ENCODE results near the gene OR10A6. TPM values are rescaled to one million over a fixed set of nuclear protein-coding genes. Genes with fewer than 3 reads are reported as not detected.

OR10A6 gene
- total and polyA plus RNA-seq, 9 of the 15 experiments (the other 6 are each of a cell fraction or from before 2014, with no cell fraction given): not detected

DNA sequence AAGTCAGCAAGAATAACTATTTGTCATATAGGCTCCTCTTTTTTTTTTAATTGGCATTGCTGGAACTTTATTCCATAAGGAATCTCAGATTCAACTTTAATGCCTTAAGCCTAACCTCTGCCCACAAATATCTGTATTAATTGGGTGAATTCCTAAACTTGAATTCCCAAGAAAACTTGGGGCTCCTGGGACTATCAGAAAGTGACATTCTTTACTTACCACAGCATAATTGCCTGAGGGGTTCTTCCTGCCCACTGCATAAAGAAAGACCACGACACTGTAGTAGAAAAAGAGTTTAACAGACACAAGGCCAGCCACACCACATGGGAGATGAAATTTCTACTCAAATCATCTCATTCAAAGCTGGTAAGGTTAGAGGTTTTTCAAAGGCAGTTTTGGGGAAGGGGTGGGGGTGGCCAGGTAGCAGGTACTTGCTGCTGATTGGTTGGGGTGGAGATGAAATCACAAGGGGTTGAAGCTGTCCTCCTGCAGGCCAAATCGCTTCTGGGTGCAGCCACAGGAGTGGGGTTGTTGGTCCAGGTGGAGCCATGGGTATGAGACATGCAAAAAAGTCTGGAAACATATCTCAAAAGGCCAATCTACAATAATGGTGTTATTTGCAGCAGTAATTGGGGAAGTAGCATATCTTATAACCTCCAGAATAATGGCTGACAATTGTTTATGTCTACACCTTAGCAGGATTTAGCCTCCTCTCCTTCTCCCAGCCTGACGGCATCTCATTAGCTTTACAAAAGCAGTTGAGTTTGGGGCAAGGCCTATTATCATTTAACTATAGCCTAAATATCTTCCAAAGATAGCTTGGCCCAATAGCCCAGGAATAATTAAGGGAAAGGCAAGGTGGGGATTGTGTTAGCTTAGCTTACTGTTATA lies 38.9 kb upstream of the OR10A6 start:
- WGBS (ENCODE audit: insufficient coverage, low coverage, missing lambda C conversion rate): 0% methylated on average over 3 of the region's 3 CpGs
- CTCF ChIA-PET (ENCODE audit: low intra/inter-chr PET ratio): no interaction called here

More for the DNA sequence above, 38.9 kb upstream of the OR10A6 start:
- H3K27me3 ChIP-seq (ENCODE audit: control insufficient read depth in 2 of 2, insufficient read depth in 2 of 2, low read length in 2 of 2): no peaks in the 10 kb centered on the region
- H2AFZ ChIP-seq (ENCODE audit: low read depth, low read length): no peak overlapping the region
- intact Hi-C loops (cut with micrococcal nuclease) (no loop called here), in situ Hi-C loops (cut with MboI) (no loop called here)
- H3K9me3 ChIP-seq (replicated peaks; ENCODE audit: control insufficient read depth, insufficient read depth, low read depth, low read length): no peaks in the 10 kb centered on the region
- H3K9ac ChIP-seq (ENCODE audit: insufficient read depth in 1 of 2, low read depth in 2 of 2, low read length in 2 of 2): no peak overlapping the region
- no peaks in the 10 kb centered on the region for H3K9me1 ChIP-seq (ENCODE audit: control insufficient read depth, insufficient read depth, low read length)
- TF ChIP-seq, protein P1, sequence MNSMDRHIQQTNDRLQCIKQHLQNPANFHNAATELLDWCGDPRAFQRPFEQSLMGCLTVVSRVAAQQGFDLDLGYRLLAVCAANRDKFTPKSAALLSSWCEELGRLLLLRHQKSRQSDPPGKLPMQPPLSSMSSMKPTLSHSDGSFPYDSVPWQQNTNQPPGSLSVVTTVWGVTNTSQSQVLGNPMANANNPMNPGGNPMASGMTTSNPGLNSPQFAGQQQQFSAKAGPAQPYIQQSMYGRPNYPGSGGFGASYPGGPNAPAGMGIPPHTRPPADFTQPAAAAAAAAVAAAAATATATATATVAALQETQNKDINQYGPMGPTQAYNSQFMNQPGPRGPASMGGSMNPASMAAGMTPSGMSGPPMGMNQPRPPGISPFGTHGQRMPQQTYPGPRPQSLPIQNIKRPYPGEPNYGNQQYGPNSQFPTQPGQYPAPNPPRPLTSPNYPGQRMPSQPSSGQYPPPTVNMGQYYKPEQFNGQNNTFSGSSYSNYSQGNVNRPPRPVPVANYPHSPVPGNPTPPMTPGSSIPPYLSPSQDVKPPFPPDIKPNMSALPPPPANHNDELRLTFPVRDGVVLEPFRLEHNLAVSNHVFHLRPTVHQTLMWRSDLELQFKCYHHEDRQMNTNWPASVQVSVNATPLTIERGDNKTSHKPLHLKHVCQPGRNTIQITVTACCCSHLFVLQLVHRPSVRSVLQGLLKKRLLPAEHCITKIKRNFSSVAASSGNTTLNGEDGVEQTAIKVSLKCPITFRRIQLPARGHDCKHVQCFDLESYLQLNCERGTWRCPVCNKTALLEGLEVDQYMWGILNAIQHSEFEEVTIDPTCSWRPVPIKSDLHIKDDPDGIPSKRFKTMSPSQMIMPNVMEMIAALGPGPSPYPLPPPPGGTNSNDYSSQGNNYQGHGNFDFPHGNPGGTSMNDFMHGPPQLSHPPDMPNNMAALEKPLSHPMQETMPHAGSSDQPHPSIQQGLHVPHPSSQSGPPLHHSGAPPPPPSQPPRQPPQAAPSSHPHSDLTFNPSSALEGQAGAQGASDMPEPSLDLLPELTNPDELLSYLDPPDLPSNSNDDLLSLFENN (IDR thresholded peaks at IDR 0.05; ENCODE audit: low read depth in 2 of 2, low read length in 2 of 2): no peak
- TF ChIP-seq ZSCAN29 (IDR thresholded peaks at IDR 0.05) (no peak), RUNX1 (IDR thresholded peaks at IDR 0.05; ENCODE audit: low read depth) (no peak), ZNF551 (CRISPR knock-in tag; IDR thresholded peaks at IDR 0.05) (no peak)
- TF ChIP-seq, protein P2, sequence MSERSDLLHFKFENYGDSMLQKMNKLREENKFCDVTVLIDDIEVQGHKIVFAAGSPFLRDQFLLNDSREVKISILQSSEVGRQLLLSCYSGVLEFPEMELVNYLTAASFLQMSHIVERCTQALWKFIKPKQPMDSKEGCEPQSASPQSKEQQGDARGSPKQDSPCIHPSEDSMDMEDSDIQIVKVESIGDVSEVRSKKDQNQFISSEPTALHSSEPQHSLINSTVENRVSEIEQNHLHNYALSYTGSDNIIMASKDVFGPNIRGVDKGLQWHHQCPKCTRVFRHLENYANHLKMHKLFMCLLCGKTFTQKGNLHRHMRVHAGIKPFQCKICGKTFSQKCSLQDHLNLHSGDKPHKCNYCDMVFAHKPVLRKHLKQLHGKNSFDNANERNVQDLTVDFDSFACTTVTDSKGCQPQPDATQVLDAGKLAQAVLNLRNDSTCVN (CRISPR knock-in tag; IDR thresholded peaks at IDR 0.05): no peak
- DNase-seq (ENCODE audit: extremely low read depth in 1 of 4, low spot score in 3 of 4) (no peak), FAIRE-seq (no peak), ATAC-seq (no peak)
- no peak overlapping the region for H3K4me2 ChIP-seq (ENCODE audit: insufficient read depth, low read length)
- no peaks in the 10 kb centered on the region for H3K79me2 ChIP-seq (ENCODE audit: control insufficient read depth, insufficient read depth, low read length)
- H4K20me1 ChIP-seq (replicated peaks; ENCODE audit: control insufficient read depth, insufficient read depth, low read length): no peaks in the 10 kb centered on the region
- no peak overlapping the region for H3K4me3 ChIP-seq
- no TSS peak for BruUV-seq (replicated peaks)
- H3K4me1 ChIP-seq (replicated peaks in 1 of 2; ENCODE audit: control insufficient read depth in 2 of 2, insufficient read depth in 2 of 2, low read length in 2 of 2): no peaks in the 10 kb centered on the region
- POLR2A ChIA-PET: no interaction called here
- H3K27ac ChIP-seq (ENCODE audit: extremely low read depth, low read depth, low read length): no peak overlapping the region
- no peaks in the 10 kb centered on the region for H3K36me3 ChIP-seq (ENCODE audit: control insufficient read depth, insufficient read depth, low read length)

All from K562 (cell line).